ENCODE data around the gene RABGAP1L. TPM values are rescaled to one million over a fixed set of nuclear protein-coding genes. Genes with fewer than 3 reads are reported as not detected.

RABGAP1L gene
- total RNA-seq, 1 donor from 2014 or later: 83.9 TPM

DNA sequence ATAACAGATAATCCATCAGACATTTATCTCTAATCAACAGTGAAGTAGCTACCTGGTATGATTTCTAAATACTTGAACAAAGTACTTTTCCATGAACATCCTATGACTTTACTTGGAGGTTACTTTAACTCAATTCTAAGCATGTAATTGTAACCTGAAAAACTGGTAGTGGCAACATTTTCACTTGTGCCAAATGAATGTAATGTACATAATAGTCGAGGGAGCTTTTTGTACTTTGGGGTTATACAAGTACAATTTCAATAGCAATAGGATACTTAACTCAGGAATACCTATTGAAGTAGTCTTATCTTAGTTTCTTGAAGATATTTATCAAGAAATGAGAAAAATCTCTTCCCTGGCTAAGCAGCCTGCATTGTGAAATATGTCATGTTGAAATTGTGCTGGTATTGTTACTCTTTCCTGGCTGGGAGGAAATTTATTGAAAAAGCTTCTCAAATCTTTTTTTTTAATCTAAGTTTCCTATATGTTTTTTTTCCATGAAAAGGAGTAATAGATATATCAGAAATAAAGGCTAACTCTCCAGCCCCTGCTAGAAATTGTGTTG lies 806.8 kb downstream of the RABGAP1L start:
- intact Hi-C loops (cut with DNase I): no loop called here
- no peak for DNase-seq
- Histone ChIP-seq H3K27me3 (ENCODE audit: low read depth) (no peaks in the 10 kb centered on the region), H3K27ac (peak overlapping the region; percentile 84), H3K9me3 (no peaks in the 10 kb centered on the region), H3K4me3 (peak overlapping the region; percentile 31), H3K36me3 (no peaks in the 10 kb centered on the region), H3K4me1 (peaks cover 75% of the 10 kb centered on the region)
- TF ChIP-seq, protein P1, sequence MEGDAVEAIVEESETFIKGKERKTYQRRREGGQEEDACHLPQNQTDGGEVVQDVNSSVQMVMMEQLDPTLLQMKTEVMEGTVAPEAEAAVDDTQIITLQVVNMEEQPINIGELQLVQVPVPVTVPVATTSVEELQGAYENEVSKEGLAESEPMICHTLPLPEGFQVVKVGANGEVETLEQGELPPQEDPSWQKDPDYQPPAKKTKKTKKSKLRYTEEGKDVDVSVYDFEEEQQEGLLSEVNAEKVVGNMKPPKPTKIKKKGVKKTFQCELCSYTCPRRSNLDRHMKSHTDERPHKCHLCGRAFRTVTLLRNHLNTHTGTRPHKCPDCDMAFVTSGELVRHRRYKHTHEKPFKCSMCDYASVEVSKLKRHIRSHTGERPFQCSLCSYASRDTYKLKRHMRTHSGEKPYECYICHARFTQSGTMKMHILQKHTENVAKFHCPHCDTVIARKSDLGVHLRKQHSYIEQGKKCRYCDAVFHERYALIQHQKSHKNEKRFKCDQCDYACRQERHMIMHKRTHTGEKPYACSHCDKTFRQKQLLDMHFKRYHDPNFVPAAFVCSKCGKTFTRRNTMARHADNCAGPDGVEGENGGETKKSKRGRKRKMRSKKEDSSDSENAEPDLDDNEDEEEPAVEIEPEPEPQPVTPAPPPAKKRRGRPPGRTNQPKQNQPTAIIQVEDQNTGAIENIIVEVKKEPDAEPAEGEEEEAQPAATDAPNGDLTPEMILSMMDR (IDR thresholded peaks at IDR 0.05): no peak
- ATAC-seq: peak; percentile 62 to 77

DNA sequence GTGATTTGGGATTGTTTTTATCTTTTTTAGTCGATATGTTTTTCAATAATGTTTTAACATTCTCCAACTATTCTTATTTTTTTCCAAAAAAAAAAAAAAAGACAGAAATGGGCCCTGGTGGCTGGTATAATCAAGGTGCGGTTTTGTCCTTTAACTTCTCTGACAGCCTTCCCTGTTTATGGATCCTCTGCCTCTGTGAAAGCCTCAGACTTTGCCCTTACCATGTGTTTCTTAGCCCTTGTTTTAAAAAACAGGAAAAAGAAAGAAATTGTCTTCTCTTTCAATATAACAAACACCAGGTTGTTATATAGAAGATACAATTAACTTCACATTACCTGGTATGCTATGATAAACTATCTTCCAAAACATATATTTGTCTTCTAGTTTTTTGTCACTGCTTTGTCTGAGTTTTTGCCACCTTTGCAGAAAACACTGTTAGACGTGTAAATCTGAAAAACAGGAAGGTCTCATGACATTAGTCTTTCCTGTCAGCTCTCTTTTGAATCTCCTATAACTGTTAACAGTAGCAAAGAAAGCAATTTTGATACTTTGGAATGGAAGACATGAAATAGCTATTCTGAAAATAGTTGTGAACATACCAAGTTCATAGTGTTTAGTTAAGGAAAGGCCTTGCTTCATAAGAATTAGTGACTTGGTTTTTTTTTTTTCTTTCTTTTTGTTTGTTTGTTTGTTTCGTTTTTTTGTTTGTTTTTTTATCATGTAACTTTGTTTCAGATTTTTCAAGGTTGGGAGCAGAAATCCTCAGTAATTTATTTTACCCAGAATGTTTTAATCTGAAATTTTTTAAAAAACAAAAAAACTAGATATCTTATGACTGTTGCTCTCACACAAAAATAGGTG lies 808.8 kb downstream of the RABGAP1L start:
- no peaks in the 10 kb centered on the region for H3K36me3 ChIP-seq
- intact Hi-C loops (cut with DNase I): no loop called here
- H3K4me3 ChIP-seq: no peak overlapping the region
- H3K4me1 ChIP-seq: peaks cover 83% of the 10 kb centered on the region
- peak overlapping the region; percentile 84 for H3K27ac ChIP-seq
- DNase-seq: no peak
- TF ChIP-seq, protein P1 (IDR thresholded peaks at IDR 0.05): no peak
- ATAC-seq: no peak
- H3K27me3 ChIP-seq (ENCODE audit: low read depth): no peaks in the 10 kb centered on the region
- no peaks in the 10 kb centered on the region for H3K9me3 ChIP-seq

DNA sequence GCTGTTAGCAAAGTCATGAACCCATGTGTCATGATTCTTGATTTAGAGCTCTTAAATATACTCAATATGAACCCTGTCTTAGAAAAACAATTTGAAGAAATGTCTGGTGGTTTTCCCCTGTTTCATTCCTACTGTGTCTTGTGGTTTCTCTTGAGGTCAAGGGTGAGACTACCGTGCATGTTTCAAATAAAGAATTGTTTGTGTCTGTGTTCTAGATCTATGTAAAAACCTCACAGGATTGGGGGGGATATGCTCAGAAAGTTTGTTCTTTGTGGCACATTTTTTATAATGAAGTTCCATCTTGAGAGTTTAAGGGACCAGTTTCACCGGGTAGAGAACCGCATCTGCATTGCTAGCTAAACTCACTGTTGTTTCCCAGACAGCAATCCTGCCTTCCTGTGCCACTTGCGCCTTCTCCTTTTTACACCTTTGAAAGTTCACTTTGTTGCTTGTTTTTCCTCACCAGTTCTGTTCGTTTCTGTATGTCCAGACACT lies 809.5 kb downstream of the RABGAP1L start:
- TF ChIP-seq, protein P1 (IDR thresholded peaks at IDR 0.05): no peak
- H3K4me3 ChIP-seq: no peak overlapping the region

DNA sequence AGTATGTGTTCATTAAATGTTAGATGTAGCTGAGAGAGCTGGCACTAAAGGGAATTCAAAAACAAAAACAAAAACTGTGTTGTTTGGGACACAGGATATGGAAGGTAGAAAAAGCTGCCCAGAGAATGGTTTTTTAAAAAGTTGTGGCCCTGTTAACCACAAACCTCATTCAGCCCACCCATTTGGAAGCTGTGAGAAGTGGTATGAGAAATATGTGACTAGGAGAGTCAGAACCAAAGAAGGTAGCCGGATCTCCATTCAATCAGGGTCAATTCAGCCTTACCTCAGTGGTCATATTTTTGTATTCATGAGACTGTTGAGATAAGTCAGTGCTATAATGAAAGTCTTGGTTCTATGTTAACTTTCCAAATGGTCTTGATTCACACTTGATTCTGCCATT lies 810.7 kb downstream of the RABGAP1L start:
- Histone ChIP-seq H3K4me3 (no peak overlapping the region), H3K4me1 (peaks cover 64% of the 10 kb centered on the region), H3K27me3 (ENCODE audit: low read depth) (no peaks in the 10 kb centered on the region), H3K36me3 (peaks cover 6% of the 10 kb centered on the region), H3K27ac (no peak overlapping the region), H3K9me3 (no peaks in the 10 kb centered on the region)
- ATAC-seq: no peak
- no peak for DNase-seq
- TF ChIP-seq, protein P1 (IDR thresholded peaks at IDR 0.05): no peak
- intact Hi-C loops (cut with DNase I): no loop called here

More for the DNA sequence above, 809.5 kb downstream of the RABGAP1L start:
- Histone ChIP-seq H3K36me3 (no peaks in the 10 kb centered on the region), H3K27ac (peak overlapping the region; percentile 84), H3K9me3 (no peaks in the 10 kb centered on the region), H3K4me1 (peaks cover 76% of the 10 kb centered on the region), H3K27me3 (ENCODE audit: low read depth) (no peaks in the 10 kb centered on the region)
- ATAC-seq (peak; percentile 23 to 37), DNase-seq (no peak)
- intact Hi-C loops (cut with DNase I): no loop called here

DNA sequence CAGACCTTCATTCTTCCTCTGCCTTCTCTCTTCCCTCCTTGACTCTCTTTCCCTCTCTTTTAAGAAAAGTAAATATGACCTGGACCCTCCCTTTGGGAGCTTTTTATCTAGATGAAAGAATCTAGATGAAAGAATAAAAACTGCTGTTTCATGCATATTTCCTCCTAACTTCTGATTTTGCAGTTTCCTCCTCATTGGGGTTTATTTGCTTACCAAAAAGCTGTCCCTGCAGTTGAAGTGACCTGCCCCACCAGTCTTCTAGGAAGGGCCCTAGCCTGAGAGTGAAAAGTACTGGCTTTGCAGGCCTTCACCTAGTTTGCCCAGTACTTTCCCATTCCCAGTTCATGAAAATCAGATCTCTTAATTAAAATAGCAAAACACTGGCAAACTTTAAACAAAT lies 812.1 kb downstream of the RABGAP1L start:
- Histone ChIP-seq H3K4me1 (peaks cover 50% of the 10 kb centered on the region), H3K9me3 (no peaks in the 10 kb centered on the region), H3K36me3 (peaks cover 11% of the 10 kb centered on the region), H3K27ac (peak overlapping the region; percentile 25), H3K4me3 (no peak overlapping the region), H3K27me3 (ENCODE audit: low read depth) (no peaks in the 10 kb centered on the region)
- intact Hi-C loops (cut with DNase I): no loop called here
- no peak for ATAC-seq
- TF ChIP-seq, protein P1 (IDR thresholded peaks at IDR 0.05): no peak
- no peak for DNase-seq
